Measurements from ENCODE around the gene PHACTR1. TPM values are rescaled to one million over a fixed set of nuclear protein-coding genes. Genes with fewer than 3 reads are reported as not detected.

The PHACTR1 gene
- total RNA-seq, 1 experiment from 2014 or later = 0.05 TPM

DNA sequence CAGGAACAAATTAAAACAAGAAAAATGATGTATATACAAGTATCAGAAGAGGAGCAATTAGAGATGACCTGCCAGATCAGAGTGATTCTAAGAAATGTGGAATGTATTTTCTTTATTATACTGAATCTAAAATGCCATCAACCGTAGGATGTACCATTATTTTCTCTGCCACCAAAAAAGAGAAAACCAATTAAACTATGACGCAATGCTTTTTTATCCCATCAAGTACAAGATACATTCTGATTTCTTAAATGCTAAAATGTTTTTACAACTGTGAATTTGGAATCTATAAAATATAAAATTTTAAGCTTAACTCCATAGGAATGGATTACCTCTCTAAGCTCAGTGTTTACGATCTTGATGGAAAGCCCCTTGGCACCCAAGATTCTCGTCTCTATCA is 85.9 kb downstream of the PHACTR1 start:
- Histone ChIP-seq H3K27ac (ENCODE audit: low read length) (no peak overlapping the region), H3K4me3 (ENCODE audit: low read depth in 2 of 2, low read length in 2 of 2) (no peak overlapping the region), H3K4me1 (ENCODE audit: control insufficient read depth, insufficient read depth, low read length) (no peaks in the 10 kb centered on the region), H3K36me3 (ENCODE audit: control insufficient read depth, insufficient read depth, low read length) (no peaks in the 10 kb centered on the region), H3K27me3 (ENCODE audit: control insufficient read depth, insufficient read depth, low read length) (peaks cover 10% of the 10 kb centered on the region; the same call in 1 of the 2 replicates), H3K9me3 (ENCODE audit: control insufficient read depth, insufficient read depth, low read depth, low read length) (no peaks in the 10 kb centered on the region)
- no peak for DNase-seq (ENCODE audit: low read depth, low spot score)
- TF ChIP-seq POLR2AphosphoS5 (IDR thresholded peaks at IDR 0.05; ENCODE audit: low read depth, low read length) = no peak
- TF ChIP-seq SIN3A (IDR thresholded peaks at IDR 0.05; ENCODE audit: borderline replicate concordance, insufficient read depth, low read depth, low read length) = no peak
- TF ChIP-seq, protein P1, sequence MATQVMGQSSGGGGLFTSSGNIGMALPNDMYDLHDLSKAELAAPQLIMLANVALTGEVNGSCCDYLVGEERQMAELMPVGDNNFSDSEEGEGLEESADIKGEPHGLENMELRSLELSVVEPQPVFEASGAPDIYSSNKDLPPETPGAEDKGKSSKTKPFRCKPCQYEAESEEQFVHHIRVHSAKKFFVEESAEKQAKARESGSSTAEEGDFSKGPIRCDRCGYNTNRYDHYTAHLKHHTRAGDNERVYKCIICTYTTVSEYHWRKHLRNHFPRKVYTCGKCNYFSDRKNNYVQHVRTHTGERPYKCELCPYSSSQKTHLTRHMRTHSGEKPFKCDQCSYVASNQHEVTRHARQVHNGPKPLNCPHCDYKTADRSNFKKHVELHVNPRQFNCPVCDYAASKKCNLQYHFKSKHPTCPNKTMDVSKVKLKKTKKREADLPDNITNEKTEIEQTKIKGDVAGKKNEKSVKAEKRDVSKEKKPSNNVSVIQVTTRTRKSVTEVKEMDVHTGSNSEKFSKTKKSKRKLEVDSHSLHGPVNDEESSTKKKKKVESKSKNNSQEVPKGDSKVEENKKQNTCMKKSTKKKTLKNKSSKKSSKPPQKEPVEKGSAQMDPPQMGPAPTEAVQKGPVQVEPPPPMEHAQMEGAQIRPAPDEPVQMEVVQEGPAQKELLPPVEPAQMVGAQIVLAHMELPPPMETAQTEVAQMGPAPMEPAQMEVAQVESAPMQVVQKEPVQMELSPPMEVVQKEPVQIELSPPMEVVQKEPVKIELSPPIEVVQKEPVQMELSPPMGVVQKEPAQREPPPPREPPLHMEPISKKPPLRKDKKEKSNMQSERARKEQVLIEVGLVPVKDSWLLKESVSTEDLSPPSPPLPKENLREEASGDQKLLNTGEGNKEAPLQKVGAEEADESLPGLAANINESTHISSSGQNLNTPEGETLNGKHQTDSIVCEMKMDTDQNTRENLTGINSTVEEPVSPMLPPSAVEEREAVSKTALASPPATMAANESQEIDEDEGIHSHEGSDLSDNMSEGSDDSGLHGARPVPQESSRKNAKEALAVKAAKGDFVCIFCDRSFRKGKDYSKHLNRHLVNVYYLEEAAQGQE (IDR thresholded peaks at IDR 0.05; ENCODE audit: insufficient read depth in 1 of 2, low read depth in 2 of 2, low read length in 1 of 2) = no peak
- no peak for TF ChIP-seq TCF7L2 (IDR thresholded peaks at IDR 0.05; ENCODE audit: low read depth, low read length)
- TF ChIP-seq, protein P2, sequence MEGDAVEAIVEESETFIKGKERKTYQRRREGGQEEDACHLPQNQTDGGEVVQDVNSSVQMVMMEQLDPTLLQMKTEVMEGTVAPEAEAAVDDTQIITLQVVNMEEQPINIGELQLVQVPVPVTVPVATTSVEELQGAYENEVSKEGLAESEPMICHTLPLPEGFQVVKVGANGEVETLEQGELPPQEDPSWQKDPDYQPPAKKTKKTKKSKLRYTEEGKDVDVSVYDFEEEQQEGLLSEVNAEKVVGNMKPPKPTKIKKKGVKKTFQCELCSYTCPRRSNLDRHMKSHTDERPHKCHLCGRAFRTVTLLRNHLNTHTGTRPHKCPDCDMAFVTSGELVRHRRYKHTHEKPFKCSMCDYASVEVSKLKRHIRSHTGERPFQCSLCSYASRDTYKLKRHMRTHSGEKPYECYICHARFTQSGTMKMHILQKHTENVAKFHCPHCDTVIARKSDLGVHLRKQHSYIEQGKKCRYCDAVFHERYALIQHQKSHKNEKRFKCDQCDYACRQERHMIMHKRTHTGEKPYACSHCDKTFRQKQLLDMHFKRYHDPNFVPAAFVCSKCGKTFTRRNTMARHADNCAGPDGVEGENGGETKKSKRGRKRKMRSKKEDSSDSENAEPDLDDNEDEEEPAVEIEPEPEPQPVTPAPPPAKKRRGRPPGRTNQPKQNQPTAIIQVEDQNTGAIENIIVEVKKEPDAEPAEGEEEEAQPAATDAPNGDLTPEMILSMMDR (IDR thresholded peaks at IDR 0.05) = no peak
- POLR2A ChIA-PET = no interaction called here
- intact Hi-C loops (cut with micrococcal nuclease; ENCODE audit: unreplicated experiment) (no loop called here), in situ Hi-C loops (cut with HindIII; ENCODE audit: low pct_unique_long_range_greater_than_20kb, low sequenced_read_pairs) (no loop called here)
- BruUV-seq (replicated peaks) = no TSS peak
- CTCF ChIA-PET = interaction anchor here (1.0 kb wide), 1 partner anchor 13 kb away, joined by 3 read pairs; no protein-coding TSS in a partner anchor
- no peak for ATAC-seq

DNA sequence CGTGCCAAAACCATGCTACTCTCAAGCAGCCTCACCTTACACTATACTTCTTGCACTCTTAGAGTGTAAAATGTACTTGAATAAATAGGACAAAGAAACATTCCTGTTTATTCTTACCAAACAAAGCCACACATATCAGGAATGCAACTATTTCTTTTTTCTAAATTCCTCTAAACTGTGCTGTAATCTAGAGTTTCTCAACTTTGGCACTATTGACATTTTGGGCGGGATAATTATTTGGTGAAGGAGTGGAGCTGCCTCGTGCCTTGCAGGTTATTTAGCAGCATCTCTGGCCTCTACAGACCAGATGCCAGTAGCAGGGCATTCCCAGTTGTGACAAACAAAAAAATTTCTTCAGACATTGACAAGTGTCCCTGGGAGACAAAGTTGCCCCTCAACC is 86.9 kb downstream of the PHACTR1 start:
- DNase-seq (ENCODE audit: low read depth, low spot score) (no peak), ATAC-seq (no peak)
- no TSS peak for BruUV-seq (replicated peaks)
- ChIA-PET CTCF (no interaction called here), POLR2A (no interaction called here)
- H3K27me3 ChIP-seq (ENCODE audit: control insufficient read depth, insufficient read depth, low read length) = peaks cover 11% of the 10 kb centered on the region; the same call in 1 of the 2 replicates
- no peak overlapping the region for H3K27ac ChIP-seq (ENCODE audit: low read length)
- TF ChIP-seq POLR2AphosphoS5 (IDR thresholded peaks at IDR 0.05; ENCODE audit: low read depth, low read length) (no peak), SIN3A (IDR thresholded peaks at IDR 0.05; ENCODE audit: borderline replicate concordance, insufficient read depth, low read depth, low read length) (no peak), TCF7L2 (IDR thresholded peaks at IDR 0.05; ENCODE audit: low read depth, low read length) (no peak)
- TF ChIP-seq, protein P2 (IDR thresholded peaks at IDR 0.05) = no peak
- TF ChIP-seq, protein P1 (IDR thresholded peaks at IDR 0.05; ENCODE audit: insufficient read depth in 1 of 2, low read depth in 2 of 2, low read length in 1 of 2) = no peak
- in situ Hi-C loops (cut with HindIII; ENCODE audit: low pct_unique_long_range_greater_than_20kb, low sequenced_read_pairs) = no loop called here
- no peak overlapping the region for H3K4me3 ChIP-seq (ENCODE audit: low read depth in 2 of 2, low read length in 2 of 2)
- intact Hi-C loops (cut with micrococcal nuclease; ENCODE audit: unreplicated experiment) = no loop called here
- H3K36me3 ChIP-seq (ENCODE audit: control insufficient read depth, insufficient read depth, low read length) = no peaks in the 10 kb centered on the region; the same call in 1 of the 2 replicates
- H3K4me1 ChIP-seq (ENCODE audit: control insufficient read depth, insufficient read depth, low read length) = no peaks in the 10 kb centered on the region
- H3K9me3 ChIP-seq (ENCODE audit: control insufficient read depth, insufficient read depth, low read depth, low read length) = no peaks in the 10 kb centered on the region
